Stimulated activated CD4-positive, alpha-beta T cell treated with anti-CD3 and anti-CD28 coated beads, TNF-alpha, amount 100 ng/mL, for 1 hour (primary cell): ENCODE measurements around the gene PCYT2.

Source experiments
- DNase-seq, 3 donors: peaks; one replicate each; pipeline ENCODE4 v3.0.0-alpha.2; 2020; ENCODE audit warnings: low read depth in 3 of 3, low spot score in 1 of 3

PCYT2 gene

GRCh38 chr17:81944858-81945257 lies 33.7 kb upstream of the PCYT2 start:
- no peak for DNase-seq

- no peak for DNase-seq
Observed at GRCh38 chr17:81942167-81942553, 31.0 kb upstream of the PCYT2 start.

GRCh38 chr17:81941484-81942166 lies 30.4 kb upstream of the PCYT2 start:
- DNase-seq: no peak

- no peak for DNase-seq
Observed at GRCh38 chr17:81940538-81941483, 29.6 kb upstream of the PCYT2 start.

- DNase-seq: no peak
Observed at GRCh38 chr17:81939881-81940385, 28.7 kb upstream of the PCYT2 start.

- DNase-seq: no peak
Observed at GRCh38 chr17:81939218-81939617, 28.0 kb upstream of the PCYT2 start.

GRCh38 chr17:81935709-81936084 lies 24.5 kb upstream of the PCYT2 start:
- DNase-seq: no peak

- DNase-seq: no peak
Observed at GRCh38 chr17:81934850-81935708, 23.9 kb upstream of the PCYT2 start.

- no peak for DNase-seq
Observed at GRCh38 chr17:81934098-81934757, 23.0 kb upstream of the PCYT2 start.

GRCh38 chr17:81933178-81933699 lies 22.0 kb upstream of the PCYT2 start:
- no peak for DNase-seq

GRCh38 chr17:81932333-81932983 lies 21.3 kb upstream of the PCYT2 start:
- no peak for DNase-seq

GRCh38 chr17:81931557-81932332 lies 20.5 kb upstream of the PCYT2 start:
- no peak for DNase-seq

- DNase-seq: no peak
Observed at GRCh38 chr17:81931189-81931556, 20.0 kb upstream of the PCYT2 start.

- DNase-seq: no peak
Observed at GRCh38 chr17:81930142-81931125, 19.2 kb upstream of the PCYT2 start.

- DNase-seq: no peak
Observed at GRCh38 chr17:81929253-81930141, 18.3 kb upstream of the PCYT2 start.

- no peak for DNase-seq
Observed at GRCh38 chr17:81928544-81929252, 17.5 kb upstream of the PCYT2 start.
